SKM-1 treated with dmso at 0.1 percent for 144 hours (cell line): ENCODE measurements around the gene PLEKHG5.
A peak's percentile ranks its signal among the peaks of the same experiment; 100 is the strongest.
"Not testable (repeated sequence)": the region's sequence is repeated elsewhere in the genome, so short reads cannot be mapped to it uniquely, and the experiment has no call there.

ENCODE experiments used
- DNase-seq: peaks from one replicate; lab custom pipeline; 2025; ENCODE audit not compliant: unreplicated experiment; lab: John Stamatoyannopoulos, UW

Gene PLEKHG5

GRCh38 chr1:6428453-6428852, 63.0 kb downstream of the PLEKHG5 start:
- not testable (repeated sequence) for DNase-seq

DNA sequence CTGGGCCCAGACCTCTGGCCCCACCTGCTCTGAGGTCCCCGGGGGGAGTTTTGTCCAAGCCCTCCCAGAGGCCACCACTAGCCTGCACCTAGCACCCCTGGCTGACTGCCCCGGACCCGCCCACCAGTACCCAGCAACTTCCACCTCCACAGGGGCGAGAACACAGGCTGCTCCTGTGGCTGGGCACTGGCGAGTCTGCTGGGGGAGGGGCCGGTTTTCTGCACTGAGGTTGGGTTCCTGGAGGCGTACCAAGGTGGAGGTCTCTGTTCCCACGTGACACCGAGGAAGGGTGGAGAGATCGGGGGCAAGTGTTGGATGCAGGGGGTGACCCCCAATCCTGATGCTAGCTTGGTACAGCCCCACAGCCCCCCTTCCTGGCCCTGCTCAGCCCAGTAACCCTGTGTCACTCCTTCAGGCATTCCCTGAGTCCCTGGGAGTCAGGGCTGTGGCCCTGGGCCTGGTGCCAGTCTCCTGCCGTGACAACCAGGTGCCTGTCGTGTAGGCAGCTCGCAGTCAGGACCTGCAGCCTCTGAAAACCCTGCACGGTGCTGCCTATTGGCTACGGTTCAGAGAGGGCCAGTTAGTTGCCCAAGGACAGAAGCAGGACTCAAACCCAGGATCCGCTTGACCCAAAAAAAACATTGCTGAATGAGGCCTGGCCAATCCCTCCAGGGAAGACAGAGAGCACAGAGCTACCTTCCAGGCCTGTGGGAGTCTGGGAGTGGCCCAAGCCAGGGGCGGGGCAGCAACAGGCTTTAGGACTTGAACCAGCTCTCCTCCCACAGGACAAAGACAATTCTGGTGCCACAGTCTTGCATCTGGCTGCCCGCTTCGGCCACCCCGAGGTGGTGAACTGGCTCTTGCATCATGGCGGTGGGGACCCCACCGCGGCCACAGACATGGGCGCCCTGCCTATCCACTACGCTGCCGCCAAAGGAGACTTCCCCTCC, 63.8 kb downstream of the PLEKHG5 start:
- DNase-seq, result no peak

- DNase-seq, result no peak
These were observed 64.5 kb downstream of the PLEKHG5 start for GRCh38 chr1:6426972-6427350.

DNA sequence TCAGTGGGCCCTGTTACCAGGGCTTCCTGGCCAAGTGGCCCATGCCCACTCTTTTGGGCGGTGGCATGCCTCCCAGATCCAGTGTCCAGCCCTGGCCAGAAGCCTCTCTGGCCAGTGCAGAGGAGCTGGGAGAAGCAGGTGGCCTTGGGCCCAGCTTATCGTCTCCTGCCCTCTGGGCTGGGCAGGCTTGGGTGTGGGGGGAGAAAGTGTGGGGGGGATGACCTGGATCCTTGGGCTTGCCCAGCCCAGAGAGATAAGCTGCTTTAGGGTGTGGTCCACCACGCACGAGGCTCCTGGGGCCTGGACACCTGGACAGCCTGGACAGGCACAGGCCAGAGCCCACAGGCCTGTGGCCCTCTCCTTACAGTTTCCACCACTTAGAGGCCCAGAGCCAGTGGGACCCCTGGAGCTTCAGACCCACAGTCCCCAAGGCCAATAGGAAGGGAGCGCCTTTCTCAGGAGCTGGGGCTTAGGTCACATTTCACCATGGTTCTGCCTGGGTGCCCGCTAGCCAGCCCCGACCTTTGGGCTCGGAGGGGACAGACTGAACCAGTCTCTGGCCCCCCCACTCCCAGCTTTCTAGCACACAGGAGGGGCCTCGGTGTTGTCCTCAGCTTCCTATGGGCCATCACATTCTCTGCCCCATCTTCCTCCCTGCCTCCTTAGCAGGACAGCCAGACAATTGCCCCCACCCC, 65.0 kb downstream of the PLEKHG5 start:
- no peak for DNase-seq

DNA sequence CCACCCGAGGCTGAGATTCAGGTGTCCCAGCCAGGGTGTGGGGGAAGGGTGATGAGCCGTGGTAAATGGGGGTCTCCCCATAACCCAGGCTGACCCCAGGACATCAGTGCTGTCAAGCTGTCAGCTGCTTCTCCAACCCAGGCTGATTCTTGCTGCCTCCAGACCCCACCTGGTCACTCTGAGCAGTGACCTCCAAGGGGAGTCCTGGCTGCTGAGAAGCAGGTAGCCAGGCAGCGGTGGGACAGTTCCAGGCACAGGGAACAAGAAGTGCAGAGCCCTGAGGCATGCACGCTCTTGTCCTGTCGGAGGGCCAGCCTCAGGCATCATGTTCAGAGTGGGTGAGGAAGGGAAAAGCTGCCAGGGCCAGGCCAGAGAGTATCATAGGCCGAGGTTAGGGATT, 65.8 kb downstream of the PLEKHG5 start:
- no peak for DNase-seq

DNA sequence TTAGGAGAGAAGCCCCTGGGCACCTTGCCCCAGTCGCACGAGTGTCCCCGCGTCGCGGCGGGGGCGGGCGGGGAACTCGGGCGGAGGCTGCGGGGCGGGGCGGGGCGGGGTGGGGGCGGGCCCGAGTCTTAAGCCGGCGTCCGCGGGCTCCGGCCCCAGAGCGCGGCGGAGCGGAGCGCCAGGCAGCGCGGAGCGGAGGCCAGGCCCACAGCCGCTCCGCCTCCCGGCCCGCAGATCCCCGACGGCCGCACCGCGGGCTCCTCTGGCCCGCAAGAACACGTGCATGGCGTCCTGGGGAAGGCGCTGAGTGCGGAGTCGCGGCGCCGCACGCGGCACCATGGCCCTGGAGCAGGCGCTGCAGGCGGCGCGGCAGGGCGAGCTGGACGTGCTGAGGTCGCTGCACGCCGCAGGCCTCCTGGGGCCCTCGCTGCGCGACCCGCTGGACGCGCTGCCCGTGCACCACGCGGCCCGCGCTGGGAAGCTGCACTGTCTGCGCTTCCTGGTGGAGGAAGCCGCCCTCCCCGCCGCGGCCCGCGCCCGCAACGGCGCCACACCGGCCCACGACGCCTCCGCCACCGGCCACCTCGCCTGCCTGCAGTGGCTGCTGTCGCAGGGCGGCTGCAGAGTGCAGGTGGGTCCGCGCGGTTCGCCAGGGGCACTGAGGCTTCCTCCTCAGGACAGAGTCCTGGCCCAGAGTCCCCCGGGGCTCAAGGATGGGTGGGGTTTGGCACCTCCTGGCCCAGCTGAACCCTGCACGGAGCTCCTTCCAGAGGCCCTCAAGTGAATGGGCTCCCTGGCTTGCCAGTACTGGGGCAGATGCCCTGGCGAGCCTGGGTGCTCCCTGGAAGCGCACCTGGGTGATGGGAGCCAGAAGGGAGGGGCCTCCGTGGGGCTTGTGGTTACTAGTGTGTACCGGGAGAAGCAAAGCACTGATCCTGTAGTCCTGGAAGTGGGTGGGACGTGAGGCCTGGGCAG, 66.6 kb downstream of the PLEKHG5 start, which contains the start of gene ESPN:
ESPN (plus strand) TSS at position 158 of the 975 bp plus-strand sequence; CDS start at position 338, 180 bp downstream.
- no peak for DNase-seq

DNA sequence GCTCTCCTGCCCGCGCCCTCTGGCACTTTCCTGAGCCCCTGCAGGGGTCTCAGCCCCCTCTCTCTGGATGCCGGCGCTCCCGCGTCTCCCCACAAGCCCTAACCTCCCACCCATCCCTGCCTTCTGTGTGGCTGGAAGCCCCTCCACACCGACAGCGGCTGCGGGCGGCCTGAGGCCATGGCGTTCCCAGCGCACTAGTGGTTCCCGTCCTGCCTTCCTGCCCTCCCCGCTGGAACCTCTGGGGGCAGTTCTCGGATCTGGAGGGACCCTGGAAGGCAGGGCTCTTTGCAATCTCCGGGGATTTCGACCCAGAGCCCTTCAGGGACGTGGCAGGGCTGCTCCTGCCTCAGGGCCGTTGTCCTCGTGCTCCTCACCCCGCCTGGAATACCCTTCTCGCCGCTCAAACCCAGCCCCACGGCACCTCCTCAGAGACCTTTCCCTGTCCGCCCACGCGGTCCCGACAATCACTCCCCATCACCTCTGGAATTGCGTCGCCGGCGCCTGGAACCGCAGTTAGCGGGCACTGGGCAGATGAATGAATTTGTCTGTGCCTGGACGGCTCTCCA, 67.4 kb downstream of the PLEKHG5 start:
- DNase-seq, result no peak

DNA sequence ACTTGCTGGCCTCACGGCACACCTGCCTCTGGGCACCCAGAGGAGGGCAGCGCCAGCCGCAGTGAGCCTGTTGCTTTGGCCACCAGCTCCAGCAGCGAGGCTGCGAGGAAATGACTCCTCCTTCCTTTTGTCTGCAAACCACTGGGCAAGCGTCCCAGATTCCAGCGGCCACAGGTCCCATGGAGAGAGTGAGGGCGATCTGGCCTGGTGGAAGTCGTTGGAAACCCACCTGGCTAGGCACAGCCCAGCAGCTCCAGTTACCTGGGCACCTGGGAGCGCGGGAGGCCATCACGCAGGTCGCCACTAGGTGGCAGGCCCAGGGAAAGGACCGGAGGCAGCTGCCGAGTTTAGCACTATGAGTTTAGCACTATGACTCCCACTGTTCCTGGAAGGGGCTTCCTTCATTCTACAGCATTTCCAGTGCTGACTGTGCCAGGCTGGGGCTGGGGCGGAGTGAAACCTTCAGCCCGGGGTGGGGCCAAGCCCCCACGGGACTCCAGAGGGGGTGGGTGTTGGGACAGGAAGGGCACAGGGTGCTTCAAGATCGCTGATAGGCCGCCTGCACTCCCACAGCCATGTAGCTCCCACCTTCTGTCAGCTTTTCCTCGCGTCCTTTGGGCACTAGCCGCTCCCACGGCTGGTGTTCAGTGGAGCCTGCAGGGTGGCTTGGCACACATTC, 68.0 kb downstream of the PLEKHG5 start:
- peak; percentile 24 for DNase-seq

DNA sequence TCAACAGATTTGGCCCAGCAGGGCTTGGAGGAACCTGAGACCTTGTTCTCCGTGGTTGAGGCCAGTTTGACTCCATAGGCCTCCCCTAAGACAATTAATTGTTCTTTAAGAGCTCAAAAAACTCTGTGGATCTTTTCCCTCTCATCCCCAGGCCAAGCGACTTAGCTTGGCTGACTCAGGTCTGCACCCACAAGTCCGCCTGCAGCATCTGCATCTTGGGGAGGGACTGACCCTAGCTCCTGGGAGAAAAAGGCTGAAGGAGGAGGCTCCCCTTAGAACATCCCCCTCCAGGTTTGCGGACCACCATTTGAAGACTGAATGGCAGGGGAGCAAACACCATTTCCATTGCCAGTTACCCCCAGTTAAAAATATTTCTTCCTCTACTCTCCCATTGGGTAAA, 70.2 kb downstream of the PLEKHG5 start:
- no peak for DNase-seq

- DNase-seq, result no peak
These were observed 70.9 kb downstream of the PLEKHG5 start for GRCh38 chr1:6420454-6421042.

- DNase-seq, result no peak
These were observed 71.5 kb downstream of the PLEKHG5 start, which contains the start of gene HES2 for GRCh38 chr1:6419804-6420453. Gene HES2 (minus strand): TSS chr1:6419919. CDS start chr1:6419820, 99 bp downstream.

DNA sequence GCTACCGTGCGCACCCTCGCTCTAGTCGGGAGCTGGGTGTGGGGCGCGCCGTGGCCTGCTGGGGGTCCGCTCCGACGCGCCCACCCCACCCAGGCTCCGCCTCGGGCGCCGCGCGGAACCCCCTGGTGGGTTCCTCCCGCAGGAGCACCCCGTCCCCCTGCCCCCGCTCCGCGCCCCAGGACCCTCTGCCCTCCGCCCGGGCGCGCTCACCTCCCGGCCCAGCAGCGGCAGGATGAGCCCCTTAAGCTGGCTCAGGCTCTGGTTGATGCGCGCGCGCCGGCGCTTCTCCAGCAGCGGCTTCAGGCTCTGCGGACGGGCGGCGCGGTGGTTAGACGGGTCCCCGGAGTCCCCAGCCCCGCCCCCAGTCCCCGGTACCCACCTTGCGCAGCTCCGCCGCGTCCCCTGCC, 72.1 kb downstream of the PLEKHG5 start:
- DNase-seq, result no peak

DNA sequence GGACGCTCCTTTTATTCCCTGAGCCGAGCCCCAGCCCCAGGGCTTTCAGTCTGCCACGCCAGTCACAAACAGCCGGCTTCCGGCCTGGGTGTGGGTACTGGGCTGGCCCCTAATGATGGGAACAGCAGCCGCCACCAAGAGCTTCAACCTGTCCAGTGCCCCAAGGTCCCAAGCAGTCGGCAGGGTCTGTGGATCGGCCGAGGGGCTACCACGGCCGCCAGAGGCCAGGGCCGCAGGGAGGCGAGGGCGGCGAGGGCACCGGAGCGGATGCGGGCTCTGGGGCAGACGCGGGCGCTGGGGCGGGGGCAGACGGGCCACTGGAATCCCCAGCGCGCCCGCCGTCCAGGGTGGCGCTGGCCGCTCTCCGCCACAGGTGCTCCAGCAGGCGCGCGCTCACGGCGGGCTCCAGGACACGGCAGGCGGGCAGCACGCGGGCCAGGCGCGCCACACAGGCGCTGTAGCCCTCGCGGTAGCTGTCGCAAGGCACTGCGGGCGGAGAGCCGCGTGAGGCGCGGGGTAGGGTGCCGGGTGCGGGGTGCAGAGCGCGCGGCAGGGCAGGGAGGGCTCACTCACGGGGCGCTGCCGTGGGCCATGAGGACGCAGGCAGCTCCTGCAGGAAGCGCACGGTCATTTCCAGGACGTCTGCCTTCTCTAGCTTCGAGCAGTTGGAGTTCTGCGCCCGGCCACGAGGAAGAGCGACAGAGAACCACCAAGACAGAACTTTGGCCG, 72.6 kb downstream of the PLEKHG5 start:
- no peak for DNase-seq

DNA sequence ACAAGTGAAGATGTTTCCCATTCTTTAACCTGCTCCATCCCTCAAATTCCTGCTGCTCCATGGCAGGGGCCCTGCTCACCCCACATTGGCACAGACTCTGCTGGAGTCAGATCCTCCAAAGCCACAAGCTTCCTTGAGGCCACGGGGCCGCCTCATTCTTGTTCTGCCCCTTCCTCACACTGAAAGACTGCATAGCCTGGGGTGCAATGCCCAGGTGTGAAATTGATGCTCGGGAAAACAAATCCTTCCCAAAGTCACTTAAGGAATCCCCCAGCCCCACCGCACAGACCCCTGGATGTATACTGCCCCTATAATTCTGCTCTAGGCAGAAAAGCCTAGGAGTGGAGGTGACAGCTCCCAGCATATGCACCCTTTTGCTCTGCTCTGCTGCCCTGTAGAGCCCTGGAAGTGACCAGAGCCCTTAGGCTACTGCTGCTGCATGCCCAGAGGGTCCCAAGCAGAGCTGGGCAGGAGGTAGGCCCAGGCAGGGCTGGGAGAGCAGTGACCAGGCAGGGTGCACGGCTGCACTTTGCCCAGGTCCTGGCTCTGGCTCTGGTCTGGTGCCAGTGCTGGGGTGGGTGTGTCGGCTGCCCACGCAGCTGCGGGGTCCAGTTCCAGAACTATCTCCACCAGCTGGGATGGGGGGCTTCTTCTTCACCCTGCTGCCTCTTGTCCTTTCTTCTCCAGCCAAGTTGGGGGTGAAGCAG, 73.4 kb downstream of the PLEKHG5 start:
- no peak for DNase-seq
